IPS DF 4.7 (cell line): Measurements from ENCODE around the gene IPO9.

Experiments used
- DNase-seq: peaks from one replicate; pipeline ENCODE4 v3.0.0-alpha.2; 2013; ENCODE audit warnings: low spot score; ENCODE audit errors: extremely low read depth

Gene IPO9

GRCh38 chr1:201828820-201829774 lies at the start of gene IPO9:
TSS of gene IPO9 (plus strand) at chr1:201829157. CDS start at chr1:201829210, 53 bp downstream.
- peak; percentile 79 for DNase-seq

GRCh38 chr1:201779351-201779880 lies 49.5 kb upstream of the IPO9 start:
- no peak for DNase-seq

GRCh38 chr1:201780952-201781351 lies 48.0 kb upstream of the IPO9 start:
- DNase-seq: no peak

GRCh38 chr1:201781437-201781836 lies 47.5 kb upstream of the IPO9 start:
- no peak for DNase-seq

GRCh38 chr1:201782353-201782752 lies 46.6 kb upstream of the IPO9 start:
- no peak for DNase-seq

- no peak for DNase-seq
These were observed 45.9 kb upstream of the IPO9 start for GRCh38 chr1:201783058-201783457.

GRCh38 chr1:201783572-201783971 lies 45.4 kb upstream of the IPO9 start:
- no peak for DNase-seq

GRCh38 chr1:201785291-201785690 lies 43.7 kb upstream of the IPO9 start:
- no peak for DNase-seq

GRCh38 chr1:201786824-201787223 lies 42.1 kb upstream of the IPO9 start:
- DNase-seq: no peak

- DNase-seq: no peak
These were observed 40.7 kb upstream of the IPO9 start for GRCh38 chr1:201788296-201788695.

- no peak for DNase-seq
These were observed 39.7 kb upstream of the IPO9 start for GRCh38 chr1:201789245-201789644.

GRCh38 chr1:201790261-201790660 lies 38.7 kb upstream of the IPO9 start:
- DNase-seq: no peak

GRCh38 chr1:201791051-201791778 lies 37.7 kb upstream of the IPO9 start:
- DNase-seq: no peak

GRCh38 chr1:201791779-201792173 lies 37.2 kb upstream of the IPO9 start:
- no peak for DNase-seq

- peak; percentile 75 for DNase-seq
These were observed 36.2 kb upstream of the IPO9 start for GRCh38 chr1:201792534-201793305.

- DNase-seq: no peak
These were observed 35.5 kb upstream of the IPO9 start for GRCh38 chr1:201793306-201793925.

- no peak for DNase-seq
These were observed 33.9 kb upstream of the IPO9 start for GRCh38 chr1:201795066-201795465.

- no peak for DNase-seq
These were observed 28.7 kb upstream of the IPO9 start for GRCh38 chr1:201800246-201800645.

GRCh38 chr1:201806801-201807200 lies 22.2 kb upstream of the IPO9 start:
- no peak for DNase-seq

GRCh38 chr1:201807958-201808632 lies 20.9 kb upstream of the IPO9 start:
- DNase-seq: no peak
